ENCODE results near the gene DRC7. TPM values are rescaled to one million over a fixed set of nuclear protein-coding genes. Genes with fewer than 3 reads are reported as not detected.
A peak's percentile ranks its signal among the peaks of the same experiment; 100 is the strongest.

Gene DRC7
- total RNA-seq, 2 donors from 2014 or later, result 1.6 to 1.8 TPM

GRCh38 chr16:57725976-57726375 lies 31.4 kb downstream of the DRC7 start:
- H3K27ac Mint-ChIP-seq, result no peak overlapping the region
- no peaks in the 10 kb centered on the region for H3K36me3 Mint-ChIP-seq (ENCODE audit: low read depth)
- H3K4me3 Mint-ChIP-seq, result no peak overlapping the region
- Histone ChIP-seq H3K9me3 (ENCODE audit: control insufficient read depth, low read length) (no peaks in the 10 kb centered on the region), H3K27ac (ENCODE audit: low read depth, low read length) (no peak overlapping the region), H3K4me3 (ENCODE audit: low read length) (no peak overlapping the region), H3K27me3 (ENCODE audit: control insufficient read depth, insufficient read depth, low read length, poor library complexity, severe bottlenecking) (no peaks in the 10 kb centered on the region), H3K9ac (ENCODE audit: extremely low read depth, low read length, poor library complexity, severe bottlenecking) (no peak overlapping the region), H3K4me1 (ENCODE audit: control insufficient read depth, insufficient read depth, low read length) (no peaks in the 10 kb centered on the region), H3K36me3 (ENCODE audit: control insufficient read depth, insufficient read depth, low read length) (no peaks in the 10 kb centered on the region)
- H3K4me1 Mint-ChIP-seq, result peaks cover 3% of the 10 kb centered on the region
- H3K27me3 Mint-ChIP-seq (ENCODE audit: insufficient read depth), result no peaks in the 10 kb centered on the region
- WGBS, 2 experiments (ENCODE audit: insufficient coverage in 1 of 2, insufficient read length in 1 of 2), result 93 to 95% methylated on average over 21 to 30 of the region's 30 CpGs
- TF ChIP-seq CTCF (conservative IDR thresholded peaks at IDR 0.05), result no peak
- no peaks in the 10 kb centered on the region for H3K9me3 Mint-ChIP-seq
- DNase-seq, result no peak

- no peak for TF ChIP-seq CTCF (conservative IDR thresholded peaks at IDR 0.05)
- no peak overlapping the region for H3K9ac ChIP-seq (ENCODE audit: extremely low read depth, low read length, poor library complexity, severe bottlenecking)
- no peaks in the 10 kb centered on the region for H3K36me3 ChIP-seq (ENCODE audit: control insufficient read depth, insufficient read depth, low read length)
- 93 to 96% methylated on average over 4 to 5 of the region's 7 CpGs for WGBS, 2 experiments (ENCODE audit: insufficient coverage in 1 of 2, insufficient read length in 1 of 2)
- no peaks in the 10 kb centered on the region for H3K27me3 ChIP-seq (ENCODE audit: control insufficient read depth, insufficient read depth, low read length, poor library complexity, severe bottlenecking)
- no peaks in the 10 kb centered on the region for H3K4me1 ChIP-seq (ENCODE audit: control insufficient read depth, insufficient read depth, low read length)
- H3K9me3 ChIP-seq (ENCODE audit: control insufficient read depth, low read length), result no peaks in the 10 kb centered on the region
- peaks cover 6% of the 10 kb centered on the region for H3K4me1 Mint-ChIP-seq
- H3K27ac Mint-ChIP-seq, result no peak overlapping the region
- DNase-seq, result no peak
- H3K27ac ChIP-seq (ENCODE audit: low read depth, low read length), result no peak overlapping the region
- no peaks in the 10 kb centered on the region for H3K9me3 Mint-ChIP-seq
- no peaks in the 10 kb centered on the region for H3K36me3 Mint-ChIP-seq (ENCODE audit: low read depth)
- H3K4me3 Mint-ChIP-seq, result no peak overlapping the region
- no peak overlapping the region for H3K4me3 ChIP-seq (ENCODE audit: low read length)
- no peaks in the 10 kb centered on the region for H3K27me3 Mint-ChIP-seq (ENCODE audit: insufficient read depth)
These were observed 31.9 kb downstream of the DRC7 start for GRCh38 chr16:57726433-57726947.

- Mint-ChIP-seq H3K4me1 (peaks cover 5% of the 10 kb centered on the region), H3K36me3 (ENCODE audit: low read depth) (no peaks in the 10 kb centered on the region), H3K4me3 (no peak overlapping the region), H3K9me3 (peaks cover 2% of the 10 kb centered on the region), H3K27ac (no peak overlapping the region), H3K27me3 (ENCODE audit: insufficient read depth) (no peaks in the 10 kb centered on the region)
- TF ChIP-seq CTCF (conservative IDR thresholded peaks at IDR 0.05), result peak; percentile 48
- no peaks in the 10 kb centered on the region for H3K4me1 ChIP-seq (ENCODE audit: control insufficient read depth, insufficient read depth, low read length)
- no peak overlapping the region for H3K27ac ChIP-seq (ENCODE audit: low read depth, low read length)
- H3K27me3 ChIP-seq (ENCODE audit: control insufficient read depth, insufficient read depth, low read length, poor library complexity, severe bottlenecking), result no peaks in the 10 kb centered on the region
- H3K9me3 ChIP-seq (ENCODE audit: control insufficient read depth, low read length), result no peaks in the 10 kb centered on the region
- H3K4me3 ChIP-seq (ENCODE audit: low read length), result no peak overlapping the region
- no peak for DNase-seq
- no peak overlapping the region for H3K9ac ChIP-seq (ENCODE audit: extremely low read depth, low read length, poor library complexity, severe bottlenecking)
- no peaks in the 10 kb centered on the region for H3K36me3 ChIP-seq (ENCODE audit: control insufficient read depth, insufficient read depth, low read length)
- WGBS, 2 experiments (ENCODE audit: insufficient coverage in 1 of 2, insufficient read length in 1 of 2), result 65 to 73% methylated on average over 3 to 4 of the region's 4 CpGs
These were observed 33.0 kb downstream of the DRC7 start for GRCh38 chr16:57727610-57728009.
